ENCODE results near the gene FIGN.

The FIGN gene

GRCh38 chr2:163748420-163748819 is 12.6 kb upstream of the FIGN start:
- Histone ChIP-seq H4K20me1 (ENCODE audit: insufficient read depth, low read length) (no peaks in the 10 kb centered on the region), H3K79me2 (ENCODE audit: insufficient read depth, low read length) (no peaks in the 10 kb centered on the region), H3K4me2 (ENCODE audit: low read length) (no peak overlapping the region), H3F3A (ENCODE audit: insufficient read depth, low read length) (no peaks in the 10 kb centered on the region), H3K27me3 (ENCODE audit: insufficient read depth, low read length) (no peaks in the 10 kb centered on the region), H2AFZ (ENCODE audit: low read length) (no peak overlapping the region), H3K36me3 (ENCODE audit: insufficient read depth, low read length) (no peaks in the 10 kb centered on the region), H3K27ac (ENCODE audit: low read depth, low read length, poor library complexity, severe bottlenecking) (no peak overlapping the region), H3K9me2 (ENCODE audit: low read depth, low read length) (no peaks in the 10 kb centered on the region), H3K4me1 (ENCODE audit: insufficient read depth, low read length, severe bottlenecking) (no peaks in the 10 kb centered on the region), H3K4me3 (ENCODE audit: low read depth, low read length, poor library complexity, severe bottlenecking) (no peak overlapping the region), H3K9ac (ENCODE audit: low read length) (no peak overlapping the region), H3K9me3 (ENCODE audit: low read length) (no peaks in the 10 kb centered on the region)
- TF ChIP-seq CTCF (IDR thresholded peaks at IDR 0.05; ENCODE audit: low read length) (no peak), EZH2 (IDR thresholded peaks at IDR 0.05; ENCODE audit: borderline replicate concordance, low read length) (no peak)

- Histone ChIP-seq H3K9me3 (ENCODE audit: low read length) (no peaks in the 10 kb centered on the region), H3F3A (ENCODE audit: insufficient read depth, low read length) (no peaks in the 10 kb centered on the region), H3K27me3 (ENCODE audit: insufficient read depth, low read length) (no peaks in the 10 kb centered on the region), H3K79me2 (ENCODE audit: insufficient read depth, low read length) (no peaks in the 10 kb centered on the region), H3K4me1 (ENCODE audit: insufficient read depth, low read length, severe bottlenecking) (no peaks in the 10 kb centered on the region), H3K4me3 (ENCODE audit: low read depth, low read length, poor library complexity, severe bottlenecking) (no peak overlapping the region), H3K36me3 (ENCODE audit: insufficient read depth, low read length) (no peaks in the 10 kb centered on the region), H3K9ac (ENCODE audit: low read length) (no peak overlapping the region), H4K20me1 (ENCODE audit: insufficient read depth, low read length) (no peaks in the 10 kb centered on the region), H3K4me2 (ENCODE audit: low read length) (no peak overlapping the region), H3K27ac (ENCODE audit: low read depth, low read length, poor library complexity, severe bottlenecking) (no peak overlapping the region), H2AFZ (ENCODE audit: low read length) (no peak overlapping the region), H3K9me2 (ENCODE audit: low read depth, low read length) (no peaks in the 10 kb centered on the region)
- TF ChIP-seq EZH2 (IDR thresholded peaks at IDR 0.05; ENCODE audit: borderline replicate concordance, low read length) (no peak), CTCF (IDR thresholded peaks at IDR 0.05; ENCODE audit: low read length) (no peak)
Observed at GRCh38 chr2:163741435-163741834, 5.6 kb upstream of the FIGN start.

GRCh38 chr2:163737563-163737962 is 1.8 kb upstream of the FIGN start:
- Histone ChIP-seq H3K79me2 (ENCODE audit: insufficient read depth, low read length) (no peaks in the 10 kb centered on the region), H3K27ac (ENCODE audit: low read depth, low read length, poor library complexity, severe bottlenecking) (no peak overlapping the region), H3F3A (ENCODE audit: insufficient read depth, low read length) (no peaks in the 10 kb centered on the region), H3K4me1 (ENCODE audit: insufficient read depth, low read length, severe bottlenecking) (no peaks in the 10 kb centered on the region), H3K27me3 (ENCODE audit: insufficient read depth, low read length) (no peaks in the 10 kb centered on the region), H3K9me3 (ENCODE audit: low read length) (no peaks in the 10 kb centered on the region), H3K9me2 (ENCODE audit: low read depth, low read length) (no peaks in the 10 kb centered on the region), H3K9ac (ENCODE audit: low read length) (no peak overlapping the region), H3K4me2 (ENCODE audit: low read length) (no peak overlapping the region), H3K4me3 (ENCODE audit: low read depth, low read length, poor library complexity, severe bottlenecking) (no peak overlapping the region), H3K36me3 (ENCODE audit: insufficient read depth, low read length) (no peaks in the 10 kb centered on the region), H2AFZ (ENCODE audit: low read length) (no peak overlapping the region), H4K20me1 (ENCODE audit: insufficient read depth, low read length) (no peaks in the 10 kb centered on the region)
- TF ChIP-seq CTCF (IDR thresholded peaks at IDR 0.05; ENCODE audit: low read length) (no peak), EZH2 (IDR thresholded peaks at IDR 0.05; ENCODE audit: borderline replicate concordance, low read length) (no peak)
